Measurements from ENCODE around the gene SUMO2. TPM values are rescaled to one million over a fixed set of nuclear protein-coding genes. Genes with fewer than 3 reads are reported as not detected.
"Not testable (repeated sequence)": the region's sequence is repeated elsewhere in the genome, so short reads cannot be mapped to it uniquely, and the experiment has no call there.

The SUMO2 gene
- total and polyA plus RNA-seq, 2 experiments from 2014 or later, result 91.3 to 485 TPM

GRCh38 chr17:75173526-75173925 is 9.2 kb downstream of the SUMO2 start:
- no peaks in the 10 kb centered on the region for H3K4me1 ChIP-seq (ENCODE audit: low read depth)
- no peak overlapping the region for H3K4me3 ChIP-seq
- DNase-seq (ENCODE audit: low read depth in 1 of 2, low spot score in 1 of 2), result no peak
- no peaks in the 10 kb centered on the region for H3K27me3 ChIP-seq
- no peaks in the 10 kb centered on the region for H3K9me3 ChIP-seq (ENCODE audit: low read depth)
- H3K36me3 ChIP-seq, result peaks cover 49% of the 10 kb centered on the region
- no peak for TF ChIP-seq CTCF (IDR thresholded peaks at IDR 0.05; ENCODE audit: low read depth, low read length)
- H3K27ac ChIP-seq, result no peak overlapping the region

DNA sequence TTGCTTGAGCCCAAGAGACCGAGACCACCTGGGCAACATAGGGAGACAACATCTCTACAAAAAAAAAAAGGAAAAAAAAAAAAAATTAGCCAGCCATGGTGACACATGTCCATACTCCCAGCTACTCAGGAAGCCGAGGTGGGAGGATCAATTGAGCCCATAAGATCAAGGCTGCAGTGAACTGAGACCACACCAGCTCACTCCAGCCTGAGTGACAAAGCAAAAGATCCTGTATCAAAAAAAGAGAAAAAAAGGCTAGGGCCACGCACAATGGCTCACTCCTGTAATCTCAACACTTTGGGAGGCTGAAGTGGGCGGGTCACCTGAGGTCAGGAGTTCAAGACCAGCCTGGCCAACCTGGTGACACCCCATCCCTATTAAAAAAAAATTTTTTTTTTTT is 13.8 kb downstream of the SUMO2 start:
- no peaks in the 10 kb centered on the region for H3K9me3 ChIP-seq (ENCODE audit: low read depth)

GRCh38 chr17:75164606-75165005 is 18.2 kb downstream of the SUMO2 start:
- not testable (repeated sequence) for H3K27ac ChIP-seq

More for the DNA sequence above, 13.8 kb downstream of the SUMO2 start:
- H3K27me3 ChIP-seq, result no peaks in the 10 kb centered on the region
- no peak for DNase-seq (ENCODE audit: low read depth in 1 of 2, low spot score in 1 of 2)
- H3K4me3 ChIP-seq, result no peak overlapping the region
- no peaks in the 10 kb centered on the region for H3K4me1 ChIP-seq (ENCODE audit: low read depth)
- no peak for TF ChIP-seq CTCF (IDR thresholded peaks at IDR 0.05; ENCODE audit: low read depth, low read length)
- H3K27ac ChIP-seq, result no peak overlapping the region
- peaks cover 37% of the 10 kb centered on the region for H3K36me3 ChIP-seq

DNA sequence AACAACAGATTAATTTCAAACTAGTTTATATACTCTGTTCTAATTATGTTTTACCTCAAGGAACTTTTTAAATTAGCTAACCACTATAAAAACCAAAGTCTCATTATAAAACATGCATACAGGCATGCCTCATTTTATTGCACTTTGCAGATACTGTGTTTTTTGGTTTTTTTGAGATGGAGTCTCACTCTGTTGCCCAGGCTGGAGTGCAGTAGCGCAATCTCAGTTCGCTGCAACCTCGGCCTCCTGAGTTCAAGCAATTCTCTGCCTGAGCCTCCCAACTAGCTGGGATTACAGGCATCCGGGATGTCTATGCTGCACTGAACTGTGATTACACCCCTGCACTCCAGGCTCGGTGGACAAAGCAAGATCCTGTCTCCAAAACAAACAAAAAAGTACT is 19.7 kb downstream of the SUMO2 start:
- no peak overlapping the region for H3K4me3 ChIP-seq
- H3K36me3 ChIP-seq, result peaks cover 13% of the 10 kb centered on the region
- no peak overlapping the region for H3K27ac ChIP-seq
- H3K9me3 ChIP-seq (ENCODE audit: low read depth), result no peaks in the 10 kb centered on the region
- H3K27me3 ChIP-seq, result no peaks in the 10 kb centered on the region
- no peak for TF ChIP-seq CTCF (IDR thresholded peaks at IDR 0.05; ENCODE audit: low read depth, low read length)
- H3K4me1 ChIP-seq (ENCODE audit: low read depth), result no peaks in the 10 kb centered on the region
- DNase-seq (ENCODE audit: low read depth in 1 of 2, low spot score in 1 of 2), result no peak

More at GRCh38 chr17:75164606-75165005, 18.2 kb downstream of the SUMO2 start:
- H3K9me3 ChIP-seq (ENCODE audit: low read depth); H3K4me3 ChIP-seq; H3K4me1 ChIP-seq (ENCODE audit: low read depth); DNase-seq (ENCODE audit: low read depth in 1 of 2, low spot score in 1 of 2); H3K27me3 ChIP-seq: not testable (repeated sequence)
- H3K36me3 ChIP-seq, result peaks cover 17% of the 10 kb centered on the region

DNA sequence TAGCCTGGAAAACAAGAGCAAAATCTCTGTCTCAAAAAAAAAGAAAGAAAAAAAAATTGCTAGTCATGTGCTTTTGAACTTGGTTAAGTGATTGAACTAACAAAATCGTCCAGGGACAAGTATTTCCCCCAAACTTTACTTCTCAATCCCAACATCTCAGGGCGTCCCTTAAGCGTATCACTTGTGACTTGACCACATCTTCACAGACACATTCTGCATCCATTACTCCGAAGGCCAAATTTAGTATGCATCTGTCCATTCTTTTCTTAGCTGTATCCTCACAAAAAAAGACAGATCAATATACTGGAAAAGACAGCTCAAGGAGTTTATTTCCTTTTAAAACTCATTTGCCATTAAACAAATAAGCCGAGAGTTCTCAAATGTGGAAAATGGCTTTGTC is 22.5 kb downstream of the SUMO2 start:
- Histone ChIP-seq H3K9me3 (ENCODE audit: low read depth) (no peaks in the 10 kb centered on the region), H3K27ac (no peak overlapping the region), H3K4me1 (ENCODE audit: low read depth) (no peaks in the 10 kb centered on the region), H3K36me3 (no peaks in the 10 kb centered on the region), H3K4me3 (no peak overlapping the region), H3K27me3 (no peaks in the 10 kb centered on the region)
- no peak for DNase-seq (ENCODE audit: low read depth in 1 of 2, low spot score in 1 of 2)
- TF ChIP-seq CTCF (IDR thresholded peaks at IDR 0.05; ENCODE audit: low read depth, low read length), result no peak

- Histone ChIP-seq H3K4me1 (ENCODE audit: low read depth) (no peaks in the 10 kb centered on the region), H3K9me3 (ENCODE audit: low read depth) (no peaks in the 10 kb centered on the region), H3K27ac (no peak overlapping the region), H3K36me3 (no peaks in the 10 kb centered on the region), H3K27me3 (no peaks in the 10 kb centered on the region), H3K4me3 (no peak overlapping the region)
- TF ChIP-seq CTCF (IDR thresholded peaks at IDR 0.05; ENCODE audit: low read depth, low read length), result no peak
- DNase-seq (ENCODE audit: low read depth in 1 of 2, low spot score in 1 of 2), result peak in 1 of 2 donors; percentile 27
Observed at GRCh38 chr17:75159196-75160031, 23.3 kb downstream of the SUMO2 start.

DNA sequence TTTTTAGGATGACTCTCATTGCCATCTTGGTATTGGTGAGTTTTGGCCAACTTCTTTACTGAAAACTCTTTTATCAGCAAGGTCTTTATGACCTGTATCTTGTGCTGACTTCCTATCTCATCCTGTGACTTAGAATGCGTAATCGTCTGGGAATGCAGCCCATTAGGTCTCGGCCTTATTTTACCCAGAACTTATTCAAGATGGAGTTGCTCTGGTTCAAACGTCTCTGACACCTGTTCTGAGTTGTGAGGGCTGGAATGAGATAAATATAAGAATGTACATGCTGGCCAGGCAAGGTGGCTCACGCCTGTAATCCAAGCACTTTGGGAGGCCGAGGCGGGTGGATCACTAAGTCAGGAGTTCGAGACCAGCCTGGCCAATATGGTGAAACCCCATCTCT is 24.3 kb downstream of the SUMO2 start:
- H3K4me3 ChIP-seq, H3K27ac ChIP-seq: not testable (repeated sequence)
- DNase-seq (ENCODE audit: low read depth in 1 of 2, low spot score in 1 of 2), result peak in 1 of 2 donors; percentile 10

More for the DNA sequence above, 24.3 kb downstream of the SUMO2 start:
- H3K27me3 ChIP-seq; H3K9me3 ChIP-seq (ENCODE audit: low read depth); H3K4me1 ChIP-seq (ENCODE audit: low read depth); H3K36me3 ChIP-seq: not testable (repeated sequence)

All from cardiac muscle cell (in vitro differentiated cells and primary cell).